DOHH2 (cell line): Measurements from ENCODE around the gene NPM1.

Source experiments
- H3F3A ChIP-seq: fragments of 200-600 bp; sonication (generic), shearing (Covaris generic); 2 replicates; pipeline ENCODE4 v1.6.0; 2016; ENCODE audit warnings: antibody characterized with exemption, mild to moderate bottlenecking; ENCODE audit not compliant: control insufficient read depth, insufficient read depth
- H3K27ac ChIP-seq: fragments of 200-600 bp; sonication (generic); 2 replicates; pipeline ENCODE4 v1.5.1; 2014; ENCODE audit warnings: low read depth, mild to moderate bottlenecking, low read length, moderate library complexity
- H3K27me3 ChIP-seq: fragments of 200-600 bp; sonication (generic); 2 replicates; pipeline ENCODE4 v1.6.1; 2014; ENCODE audit warnings: mild to moderate bottlenecking, low read length, mixed read lengths; ENCODE audit not compliant: control insufficient read depth
- H3K36me3 ChIP-seq: fragments of 200-600 bp; sonication (generic); 2 replicates; pipeline ENCODE4 v1.6.1; 2014; ENCODE audit warnings: mild to moderate bottlenecking, low read length, moderate library complexity, mixed read lengths; ENCODE audit not compliant: control insufficient read depth
- H3K4me1 ChIP-seq: fragments of 200-600 bp; sonication (generic); 2 replicates; pipeline ENCODE4 v1.6.1; 2014; ENCODE audit warnings: mild to moderate bottlenecking, low read length, mixed read lengths; ENCODE audit not compliant: control insufficient read depth
- H3K4me2 ChIP-seq: fragments of 200-600 bp; sonication (generic); 2 replicates; pipeline ENCODE4 v1.6.0; 2014; ENCODE audit warnings: mild to moderate bottlenecking, low read length, moderate library complexity
- H3K4me3 ChIP-seq: fragments of 200-600 bp; sonication (generic); 2 replicates; pipeline ENCODE4 v1.5.1; 2014; ENCODE audit warnings: mild to moderate bottlenecking, low read length, mixed read lengths
- H3K79me2 ChIP-seq: fragments of 200-600 bp; sonication (generic); 2 replicates; pipeline ENCODE4 v1.6.1; 2014; ENCODE audit warnings: mild to moderate bottlenecking, low read length, mixed read lengths; ENCODE audit not compliant: control insufficient read depth
- H3K9me2 ChIP-seq: fragments of 200-600 bp; sonication (generic); replicated peaks from 2 replicates; pipeline ENCODE4 v1.6.1; 2014; ENCODE audit warnings: mild to moderate bottlenecking, low read length, mixed read lengths; ENCODE audit not compliant: control insufficient read depth
- H3K9me3 ChIP-seq: fragments of 200-600 bp; sonication (generic); 2 replicates; pipeline ENCODE4 v1.6.1; 2014; ENCODE audit warnings: antibody characterized with exemption, low read length, mixed read lengths; ENCODE audit not compliant: control insufficient read depth, insufficient read depth
- H4K20me1 ChIP-seq: fragments of 200-600 bp; sonication (generic); 2 replicates; pipeline ENCODE4 v1.6.0; 2014; ENCODE audit warnings: low read depth, mild to moderate bottlenecking, antibody characterized with exemption, low read length, moderate library complexity; ENCODE audit not compliant: control insufficient read depth, insufficient read depth
- CTCF ChIP-seq: fragments of 200-600 bp; sonication (generic); IDR thresholded peaks from one replicate; pipeline ENCODE4 v1.5.1; 2014; ENCODE audit warnings: antibody characterized with exemption, mild to moderate bottlenecking, low read depth, low read length; ENCODE audit not compliant: poor library complexity, severe bottlenecking
- EZH2phosphoT487 ChIP-seq: fragments of 200-600 bp; sonication (generic); IDR thresholded peaks from 2 replicates; pipeline ENCODE4 v1.6.1; 2017; ENCODE audit warnings: borderline replicate concordance, mild to moderate bottlenecking, antibody characterized with exemption, low read length, moderate library complexity, mixed read lengths

The NPM1 gene

GRCh38 chr5:171436804-171437285 is 49.2 kb downstream of the NPM1 start:
- no peak overlapping the region for H3K27ac ChIP-seq

GRCh38 chr5:171437286-171437821 is 49.7 kb downstream of the NPM1 start:
- Histone ChIP-seq H3F3A (no peaks in the 10 kb centered on the region), H3K27ac (no peak overlapping the region), H3K4me2 (no peak overlapping the region), H3K27me3 (no peaks in the 10 kb centered on the region), H4K20me1 (no peaks in the 10 kb centered on the region), H3K79me2 (no peaks in the 10 kb centered on the region), H3K36me3 (no peaks in the 10 kb centered on the region), H3K4me3 (no peak overlapping the region), H3K9me3 (no peaks in the 10 kb centered on the region), H3K9me2 (no peaks in the 10 kb centered on the region), H3K4me1 (no peaks in the 10 kb centered on the region)
- no peak for TF ChIP-seq CTCF

More at GRCh38 chr5:171436804-171437285, 49.2 kb downstream of the NPM1 start:
- no peaks in the 10 kb centered on the region for H3K4me1 ChIP-seq
- no peaks in the 10 kb centered on the region for H3K27me3 ChIP-seq
- no peaks in the 10 kb centered on the region for H4K20me1 ChIP-seq
- H3F3A ChIP-seq: no peaks in the 10 kb centered on the region
- H3K9me2 ChIP-seq: no peaks in the 10 kb centered on the region
- TF ChIP-seq EZH2phosphoT487 (no peak), CTCF (no peak)
- no peaks in the 10 kb centered on the region for H3K36me3 ChIP-seq
- H3K4me2 ChIP-seq: no peak overlapping the region
- H3K9me3 ChIP-seq: no peaks in the 10 kb centered on the region
- no peak overlapping the region for H3K4me3 ChIP-seq
- H3K79me2 ChIP-seq: no peaks in the 10 kb centered on the region

- Histone ChIP-seq H3K4me2 (no peak overlapping the region), H3K79me2 (no peaks in the 10 kb centered on the region), H4K20me1 (no peaks in the 10 kb centered on the region), H3K4me1 (no peaks in the 10 kb centered on the region), H3K27ac (no peak overlapping the region), H3K4me3 (no peak overlapping the region), H3K9me2 (no peaks in the 10 kb centered on the region), H3F3A (no peaks in the 10 kb centered on the region), H3K27me3 (no peaks in the 10 kb centered on the region), H3K9me3 (no peaks in the 10 kb centered on the region), H3K36me3 (no peaks in the 10 kb centered on the region)
- TF ChIP-seq EZH2phosphoT487: no peak
- TF ChIP-seq CTCF: no peak
Measured at GRCh38 chr5:171438738-171439137, 51.1 kb downstream of the NPM1 start.
